Esophagus muscularis mucosa (tissue), 4 donors: ENCODE results near the gene RAB40C.

Experiments used
- EP300 ChIP-seq: sonication (generic); formaldehyde crosslinking; IDR thresholded peaks from one replicate; pipeline ENCODE4 v1.6.1; 2017; ENCODE audit warnings: antibody characterized with exemption
- POLR2A ChIP-seq: fragments of 450-650 bp; IDR thresholded peaks from one replicate; pipeline ENCODE4 v1.6.1; 2017; ENCODE audit warnings: antibody characterized with exemption, moderate library complexity, mild to moderate bottlenecking, low read depth
- POLR2AphosphoS5 ChIP-seq, 2 donors: sonication (generic); formaldehyde crosslinking; IDR thresholded peaks; one replicate each; pipeline ENCODE4 v1.6.1; 2017; ENCODE audit warnings: antibody characterized with exemption in 2 of 2
- TF ChIP-seq, protein P1 (sequence below), 3 experiments: fragments of 200-600 bp in 2 of 3; fragments of 450-650 bp in 1 of 3; sonication (generic) in 2 of 3; IDR thresholded peaks; one replicate each; pipeline ENCODE4 v1.5.1; 2017 to 2019; ENCODE audit warnings: antibody characterized with exemption in 3 of 3, mild to moderate bottlenecking in 2 of 3, moderate library complexity in 1 of 3

DNA sequence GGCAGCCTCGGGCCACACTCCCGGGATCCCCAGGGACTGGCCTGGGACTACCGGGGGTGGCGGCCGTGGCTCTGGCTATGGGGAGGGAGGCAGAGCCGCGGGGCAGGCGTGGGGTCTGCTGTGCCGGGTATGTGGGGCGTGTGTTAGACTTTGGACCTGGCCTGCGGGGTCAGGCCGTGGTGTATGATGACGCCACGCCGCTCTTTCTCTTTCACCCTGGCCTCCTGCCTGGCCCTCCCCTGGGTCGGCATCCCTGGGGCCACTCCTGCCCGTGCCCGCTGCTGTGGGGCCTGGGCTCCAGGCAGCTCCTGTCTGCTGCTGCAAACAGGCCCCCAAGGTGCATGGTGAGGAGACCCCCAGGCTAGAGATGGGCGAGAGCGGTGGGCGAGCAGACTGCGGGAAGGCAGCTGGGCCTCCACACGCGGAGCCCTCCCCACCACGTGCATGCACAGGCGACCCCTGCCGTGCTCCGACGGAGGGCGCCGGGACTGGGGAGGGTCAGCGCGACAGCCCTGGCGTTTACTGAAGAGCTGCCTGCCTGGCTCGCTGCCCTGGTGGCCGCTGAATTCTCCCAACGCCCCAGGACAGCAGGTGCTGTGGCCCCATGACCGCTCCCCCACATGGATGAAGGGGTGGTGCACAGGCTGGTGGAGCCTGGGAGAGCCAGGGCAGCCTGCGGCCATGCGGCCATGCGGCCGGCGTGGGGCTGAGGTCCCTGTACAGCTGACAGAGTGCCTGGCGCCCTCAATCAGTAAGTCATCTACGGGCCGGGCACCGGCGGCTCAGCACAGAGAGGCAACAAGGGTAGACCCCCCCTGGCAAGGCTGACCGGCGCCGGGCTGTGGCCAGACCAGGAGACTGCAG lies 46.3 kb upstream of the RAB40C start:
- TF ChIP-seq POLR2AphosphoS5 (IDR thresholded peaks at IDR 0.05), result no peak
- TF ChIP-seq, protein P1, sequence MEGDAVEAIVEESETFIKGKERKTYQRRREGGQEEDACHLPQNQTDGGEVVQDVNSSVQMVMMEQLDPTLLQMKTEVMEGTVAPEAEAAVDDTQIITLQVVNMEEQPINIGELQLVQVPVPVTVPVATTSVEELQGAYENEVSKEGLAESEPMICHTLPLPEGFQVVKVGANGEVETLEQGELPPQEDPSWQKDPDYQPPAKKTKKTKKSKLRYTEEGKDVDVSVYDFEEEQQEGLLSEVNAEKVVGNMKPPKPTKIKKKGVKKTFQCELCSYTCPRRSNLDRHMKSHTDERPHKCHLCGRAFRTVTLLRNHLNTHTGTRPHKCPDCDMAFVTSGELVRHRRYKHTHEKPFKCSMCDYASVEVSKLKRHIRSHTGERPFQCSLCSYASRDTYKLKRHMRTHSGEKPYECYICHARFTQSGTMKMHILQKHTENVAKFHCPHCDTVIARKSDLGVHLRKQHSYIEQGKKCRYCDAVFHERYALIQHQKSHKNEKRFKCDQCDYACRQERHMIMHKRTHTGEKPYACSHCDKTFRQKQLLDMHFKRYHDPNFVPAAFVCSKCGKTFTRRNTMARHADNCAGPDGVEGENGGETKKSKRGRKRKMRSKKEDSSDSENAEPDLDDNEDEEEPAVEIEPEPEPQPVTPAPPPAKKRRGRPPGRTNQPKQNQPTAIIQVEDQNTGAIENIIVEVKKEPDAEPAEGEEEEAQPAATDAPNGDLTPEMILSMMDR (IDR thresholded peaks at IDR 0.05), result no peak
- TF ChIP-seq POLR2A, result no peak
- TF ChIP-seq EP300, result no peak
